22Rv1 (cell line): ENCODE measurements around the gene KLK11.

Experiments
- ZFX ChIP-seq: fragments of 450-650 bp; IDR thresholded peaks from 2 replicates; pipeline ENCODE4 v1.6.1; 2017; ENCODE audit warnings: antibody characterized with exemption, borderline replicate concordance
- TF ChIP-seq, protein P1 (sequence below): fragments of 450-650 bp; IDR thresholded peaks from 2 replicates; pipeline ENCODE4 v1.5.1; 2017; ENCODE audit warnings: mild to moderate bottlenecking

DNA sequence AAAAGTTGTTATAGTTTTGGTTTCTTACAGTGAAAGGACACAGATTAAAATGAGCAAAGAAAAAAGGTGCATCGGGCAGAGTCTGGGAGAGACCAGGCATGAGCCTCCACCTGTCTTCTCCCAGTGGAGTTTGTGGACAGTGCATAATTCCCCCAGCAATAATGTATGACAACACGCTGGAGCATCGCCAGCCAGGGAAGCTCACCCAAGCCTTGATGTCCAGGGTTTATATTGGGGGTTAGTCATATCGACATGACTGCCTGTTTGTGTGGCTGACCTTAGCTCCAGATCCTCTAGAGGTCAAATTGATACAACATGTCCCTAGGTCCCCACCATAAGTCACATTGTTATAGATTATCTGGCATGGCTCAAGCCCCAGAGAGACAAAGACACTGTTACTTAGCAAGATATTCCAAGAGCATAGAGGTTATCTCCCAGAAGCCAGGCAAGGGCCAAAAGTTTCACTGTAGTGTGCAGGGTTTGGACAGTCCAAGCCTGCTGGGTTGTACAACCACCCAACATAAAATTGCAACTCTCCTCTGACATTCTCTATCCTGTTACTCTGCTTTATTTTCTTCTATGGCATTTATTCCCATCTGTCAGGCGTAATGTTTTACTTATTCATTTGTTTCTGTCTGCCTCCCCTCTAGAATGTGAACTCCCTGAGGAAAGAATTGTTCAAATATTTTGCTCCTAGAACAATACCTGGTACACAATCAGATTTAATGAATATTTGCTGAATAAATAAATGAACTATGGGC is 44.1 kb upstream of the KLK11 start:
- TF ChIP-seq, protein P1, sequence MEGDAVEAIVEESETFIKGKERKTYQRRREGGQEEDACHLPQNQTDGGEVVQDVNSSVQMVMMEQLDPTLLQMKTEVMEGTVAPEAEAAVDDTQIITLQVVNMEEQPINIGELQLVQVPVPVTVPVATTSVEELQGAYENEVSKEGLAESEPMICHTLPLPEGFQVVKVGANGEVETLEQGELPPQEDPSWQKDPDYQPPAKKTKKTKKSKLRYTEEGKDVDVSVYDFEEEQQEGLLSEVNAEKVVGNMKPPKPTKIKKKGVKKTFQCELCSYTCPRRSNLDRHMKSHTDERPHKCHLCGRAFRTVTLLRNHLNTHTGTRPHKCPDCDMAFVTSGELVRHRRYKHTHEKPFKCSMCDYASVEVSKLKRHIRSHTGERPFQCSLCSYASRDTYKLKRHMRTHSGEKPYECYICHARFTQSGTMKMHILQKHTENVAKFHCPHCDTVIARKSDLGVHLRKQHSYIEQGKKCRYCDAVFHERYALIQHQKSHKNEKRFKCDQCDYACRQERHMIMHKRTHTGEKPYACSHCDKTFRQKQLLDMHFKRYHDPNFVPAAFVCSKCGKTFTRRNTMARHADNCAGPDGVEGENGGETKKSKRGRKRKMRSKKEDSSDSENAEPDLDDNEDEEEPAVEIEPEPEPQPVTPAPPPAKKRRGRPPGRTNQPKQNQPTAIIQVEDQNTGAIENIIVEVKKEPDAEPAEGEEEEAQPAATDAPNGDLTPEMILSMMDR = no peak
- no peak for TF ChIP-seq ZFX
